ENCODE measurements around the gene GALNT8.

GRCh38 chr12:4723226-4723625 lies 3.0 kb downstream of the GALNT8 start:
- no peak for TF ChIP-seq CTCF (IDR thresholded peaks at IDR 0.05)
- no peak for TF ChIP-seq EZH2 (IDR thresholded peaks at IDR 0.05; ENCODE audit: borderline replicate concordance, insufficient read depth, low read depth, low read length, poor library complexity, severe bottlenecking)

Measured in B cell (primary cell).